ENCODE measurements around the gene ANXA9.

The ANXA9 gene

GRCh38 chr1:150981805-150982712, at the start of gene ANXA9:
TSS of gene ANXA9 (plus strand) at chr1:150982292. CDS start at chr1:150983106, 814 bp downstream.
- DNase-seq (ENCODE audit: low read depth, low spot score): no peak

- no peak for DNase-seq (ENCODE audit: low read depth, low spot score)
These were observed 37.2 kb upstream of the ANXA9 start for GRCh38 chr1:150944856-150945255.

GRCh38 chr1:150954708-150955107, 27.4 kb upstream of the ANXA9 start:
- no peak for DNase-seq (ENCODE audit: low read depth, low spot score)

- DNase-seq (ENCODE audit: low read depth, low spot score): no peak
These were observed 26.8 kb upstream of the ANXA9 start for GRCh38 chr1:150955280-150955679.

GRCh38 chr1:150957666-150958065, 24.4 kb upstream of the ANXA9 start:
- no peak for DNase-seq (ENCODE audit: low read depth, low spot score)

- DNase-seq (ENCODE audit: low read depth, low spot score): no peak
These were observed 21.4 kb upstream of the ANXA9 start for GRCh38 chr1:150960646-150961045.

- DNase-seq (ENCODE audit: low read depth, low spot score): no peak
These were observed 20.3 kb upstream of the ANXA9 start for GRCh38 chr1:150961756-150962155.

- DNase-seq (ENCODE audit: low read depth, low spot score): no peak
These were observed 18.6 kb upstream of the ANXA9 start for GRCh38 chr1:150963321-150964163.

- DNase-seq (ENCODE audit: low read depth, low spot score): no peak
These were observed 18.0 kb upstream of the ANXA9 start for GRCh38 chr1:150964164-150964489.

GRCh38 chr1:150965605-150966004, 16.5 kb upstream of the ANXA9 start:
- no peak for DNase-seq (ENCODE audit: low read depth, low spot score)

- no peak for DNase-seq (ENCODE audit: low read depth, low spot score)
These were observed 16.1 kb upstream of the ANXA9 start for GRCh38 chr1:150966011-150966410.

- no peak for DNase-seq (ENCODE audit: low read depth, low spot score)
These were observed 14.2 kb upstream of the ANXA9 start for GRCh38 chr1:150967936-150968335.

- DNase-seq (ENCODE audit: low read depth, low spot score): no peak
These were observed 13.6 kb upstream of the ANXA9 start for GRCh38 chr1:150968491-150968890.

GRCh38 chr1:150969626-150970025, 12.5 kb upstream of the ANXA9 start:
- no peak for DNase-seq (ENCODE audit: low read depth, low spot score)

GRCh38 chr1:150970808-150971582, 11.1 kb upstream of the ANXA9 start:
- no peak for DNase-seq (ENCODE audit: low read depth, low spot score)

GRCh38 chr1:150971583-150972416, 10.3 kb upstream of the ANXA9 start:
- DNase-seq (ENCODE audit: low read depth, low spot score): no peak

- DNase-seq (ENCODE audit: low read depth, low spot score): no peak
These were observed 9.6 kb upstream of the ANXA9 start for GRCh38 chr1:150972417-150972940.

GRCh38 chr1:150973258-150973835, 8.7 kb upstream of the ANXA9 start:
- no peak for DNase-seq (ENCODE audit: low read depth, low spot score)

- DNase-seq (ENCODE audit: low read depth, low spot score): no peak
These were observed 8.1 kb upstream of the ANXA9 start for GRCh38 chr1:150973836-150974579.
